Kidney (tissue), 14 donors: Measurements from ENCODE around the gene LMTK2. TPM values are rescaled to one million over a fixed set of nuclear protein-coding genes. Genes with fewer than 3 reads are reported as not detected.

Source experiments
- DNase-seq, 5 donors: peaks; one replicate each; pipeline ENCODE4 v3.0.0-alpha.2; 2013 to 2020
- FAIRE-seq: peaks from 2 replicates; lab custom pipeline; 2012; peaks lifted over from hg19 to GRCh38; lab: Jason Lieb, UNC
- H3K27ac ChIP-seq, 2 donors: one replicate each; pipeline ENCODE4 v1.7.0; 2013; ENCODE audit warnings: low read depth in 2 of 2, low read length in 2 of 2, inconsistent platforms in 1 of 2
- H3K27me3 ChIP-seq: one replicate; pipeline ENCODE4 v1.7.1; 2013; ENCODE audit warnings: low read length, inconsistent platforms; ENCODE audit not compliant: control insufficient read depth, insufficient read depth
- H3K36me3 ChIP-seq, 3 donors: one replicate each; pipeline versions ENCODE4 v1.7.0 to v1.7.1; 2013; ENCODE audit warnings: low read length in 3 of 3, control low read depth in 1 of 3, inconsistent platforms in 1 of 3; ENCODE audit not compliant: insufficient read depth in 3 of 3, control insufficient read depth in 2 of 3
- H3K4me1 ChIP-seq, 3 donors: one replicate each; pipeline versions ENCODE4 v1.7.0 to v1.7.1; 2013; ENCODE audit warnings: low read length in 3 of 3, inconsistent platforms in 1 of 3, low read depth in 1 of 3; ENCODE audit not compliant: control insufficient read depth in 2 of 3, insufficient read depth in 2 of 3
- H3K4me3 ChIP-seq, 3 donors: one replicate each; pipeline versions ENCODE4 v1.7.0 to v1.8.1; 2013; ENCODE audit warnings: low read length in 3 of 3, control low read depth in 1 of 3, inconsistent platforms in 1 of 3
- H3K9ac ChIP-seq, 3 donors: one replicate each; pipeline versions ENCODE4 v1.7.0 to v1.7.1; 2013; ENCODE audit warnings: low read length in 3 of 3, control low read depth in 1 of 3, inconsistent platforms in 1 of 3
- H3K9me3 ChIP-seq, 3 donors: one replicate each; pipeline versions ENCODE4 v1.7.0 to v1.7.1; 2013; ENCODE audit warnings: low read length in 3 of 3, control low read depth in 1 of 3, inconsistent platforms in 1 of 3; ENCODE audit not compliant: control insufficient read depth in 2 of 3, insufficient read depth in 1 of 3
- intact Hi-C: fragments of 100-400 bp; cut with DNase I; formaldehyde crosslinking; loops from one replicate; pipeline ENCODE4 v1.11.1; 2022
- polyA plus RNA-seq: library from polyadenylated mRNA; stranded (reverse); fragments of 350-450 nt; fragmentation: Illumina TruSeq; extraction: RNeasy Lipid Tissue Mini Kit (QIAGEN cat#74804); gene quantifications from one replicate; pipeline ENCODE4 v1.2.3, GENCODE V29; 2014; ENCODE audit warnings: low read depth, low replicate concordance; ENCODE audit not compliant: insufficient read depth
- total RNA-seq: library from RNA; stranded (reverse); fragmentation: NEBNext Ultra II Directional; extraction: Animal tissue kit (Norgen Biotek cat#: 25700); gene quantifications from one replicate; pipeline ENCODE4 v1.2.1, GENCODE V29; 2021
- TF ChIP-seq, protein P1 (sequence below): IDR thresholded peaks from 3 replicates; pipeline ENCODE4 v1.5.1; 2012; ENCODE audit warnings: mild to moderate bottlenecking, moderate library complexity, borderline replicate concordance; ENCODE audit not compliant: insufficient read depth; ENCODE audit errors: extremely low read depth
- donor health status: control.
- donor health status: control.
- donor health status: control.
- donor health status: control.
- donor health status: control.
- donor health status: DM: yes; HTN: yes; CAD: no.
- donor health status: Normal renal cell carcinoma (clear cell type).

Gene LMTK2
- total and polyA plus RNA-seq, 2 donors from 2014 or later, result 3.3 to 24.8 TPM

- no peak overlapping the region for H3K9ac ChIP-seq
- intact Hi-C loops, result no loop called here
- FAIRE-seq (no peak), DNase-seq (no peak)
- H3K4me1 ChIP-seq, result no peaks in the 10 kb centered on the region
- H3K27me3 ChIP-seq, result no peaks in the 10 kb centered on the region
- H3K9me3 ChIP-seq, result no peaks in the 10 kb centered on the region
- peaks cover 0 to 6% (median 0%) of the 10 kb centered on the region in 3 donors for H3K36me3 ChIP-seq
- no peak overlapping the region for H3K4me3 ChIP-seq
- no peak overlapping the region for H3K27ac ChIP-seq
- TF ChIP-seq, protein P1, sequence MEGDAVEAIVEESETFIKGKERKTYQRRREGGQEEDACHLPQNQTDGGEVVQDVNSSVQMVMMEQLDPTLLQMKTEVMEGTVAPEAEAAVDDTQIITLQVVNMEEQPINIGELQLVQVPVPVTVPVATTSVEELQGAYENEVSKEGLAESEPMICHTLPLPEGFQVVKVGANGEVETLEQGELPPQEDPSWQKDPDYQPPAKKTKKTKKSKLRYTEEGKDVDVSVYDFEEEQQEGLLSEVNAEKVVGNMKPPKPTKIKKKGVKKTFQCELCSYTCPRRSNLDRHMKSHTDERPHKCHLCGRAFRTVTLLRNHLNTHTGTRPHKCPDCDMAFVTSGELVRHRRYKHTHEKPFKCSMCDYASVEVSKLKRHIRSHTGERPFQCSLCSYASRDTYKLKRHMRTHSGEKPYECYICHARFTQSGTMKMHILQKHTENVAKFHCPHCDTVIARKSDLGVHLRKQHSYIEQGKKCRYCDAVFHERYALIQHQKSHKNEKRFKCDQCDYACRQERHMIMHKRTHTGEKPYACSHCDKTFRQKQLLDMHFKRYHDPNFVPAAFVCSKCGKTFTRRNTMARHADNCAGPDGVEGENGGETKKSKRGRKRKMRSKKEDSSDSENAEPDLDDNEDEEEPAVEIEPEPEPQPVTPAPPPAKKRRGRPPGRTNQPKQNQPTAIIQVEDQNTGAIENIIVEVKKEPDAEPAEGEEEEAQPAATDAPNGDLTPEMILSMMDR, result no peak
Observed at GRCh38 chr7:98238076-98238475, 131.4 kb downstream of the LMTK2 start.

DNA sequence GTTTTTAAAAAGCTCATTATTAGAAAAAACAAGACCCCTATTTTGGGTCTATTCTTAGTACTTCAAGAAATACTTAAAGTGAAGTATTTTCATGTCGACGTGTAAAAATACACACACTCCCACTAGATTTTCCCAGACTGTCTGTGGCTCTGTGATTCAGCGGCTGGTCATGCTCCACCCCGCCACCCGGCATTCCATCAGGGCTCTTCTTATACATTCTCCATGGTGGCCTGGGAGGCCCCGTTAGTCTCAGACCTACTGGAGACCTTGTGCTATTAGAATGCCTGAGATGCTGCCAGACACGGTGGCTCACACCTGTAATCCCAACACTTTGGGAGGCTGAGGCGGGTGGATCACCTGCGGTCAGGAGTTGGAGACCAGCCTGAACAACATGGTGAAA, 132.3 kb downstream of the LMTK2 start:
- TF ChIP-seq, protein P1, result no peak
- no peak for DNase-seq
- Histone ChIP-seq H3K27me3 (no peaks in the 10 kb centered on the region), H3K9me3 (no peaks in the 10 kb centered on the region), H3K36me3 (peaks cover 0 to 6% (median 0%) of the 10 kb centered on the region in 3 donors), H3K4me3 (no peak overlapping the region), H3K9ac (no peak overlapping the region), H3K27ac (no peak overlapping the region), H3K4me1 (no peaks in the 10 kb centered on the region)
- no peak for FAIRE-seq
- intact Hi-C loops, result no loop called here

DNA sequence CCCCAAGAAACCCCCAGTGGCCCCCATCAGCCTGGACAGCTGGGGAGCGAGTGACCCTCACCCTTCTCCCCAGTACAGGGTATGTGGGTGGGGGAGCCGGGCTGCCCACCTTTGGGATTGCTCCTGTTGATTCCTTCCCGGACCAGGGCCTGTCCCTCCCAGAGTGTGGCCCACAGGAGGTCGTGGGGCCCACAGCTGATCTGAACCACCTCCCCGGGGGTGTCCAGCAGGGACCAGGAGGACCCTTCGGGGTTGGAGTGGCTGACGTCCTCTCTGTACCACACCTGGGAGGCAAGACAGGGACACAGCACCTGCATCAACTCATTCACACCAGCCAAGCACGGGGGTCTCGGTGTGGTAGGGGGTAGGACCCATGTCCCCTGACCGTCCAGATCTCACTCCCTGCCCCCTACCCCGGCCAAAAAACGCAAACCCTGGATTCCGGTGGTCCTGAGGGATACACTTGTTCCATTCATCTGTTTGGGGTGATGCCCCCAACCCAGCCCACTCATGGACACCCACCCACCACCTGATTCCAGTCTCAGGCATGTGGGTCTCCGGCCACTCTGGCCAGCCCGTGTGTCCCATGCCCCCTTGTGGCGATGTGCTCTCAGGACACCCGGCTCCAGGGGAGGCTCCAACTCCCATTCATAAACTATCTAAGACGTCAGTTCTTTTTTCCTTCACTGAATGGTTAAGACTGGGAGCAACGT, 134.5 kb downstream of the LMTK2 start:
- Histone ChIP-seq H3K27me3 (no peaks in the 10 kb centered on the region), H3K4me3 (no peak overlapping the region), H3K27ac (no peak overlapping the region), H3K9ac (no peak overlapping the region), H3K9me3 (no peaks in the 10 kb centered on the region), H3K4me1 (no peaks in the 10 kb centered on the region), H3K36me3 (peaks cover 0 to 6% (median 3%) of the 10 kb centered on the region in 3 donors)
- TF ChIP-seq, protein P1, result peak; percentile 79
- DNase-seq (peak in 3 of 5 donors; percentile 27 to 49 (median 39)), FAIRE-seq (no peak)
- intact Hi-C loops, result no loop called here
